NCI-H82 treated with DMSO at 0.1 percent for 48 hours (cell line): ENCODE measurements around the gene CORO6.
"Not testable (repeated sequence)": the region's sequence is repeated elsewhere in the genome, so short reads cannot be mapped to it uniquely, and the experiment has no call there.

Experiments
- DNase-seq: peaks from one replicate; lab custom pipeline; 2025; ENCODE audit not compliant: unreplicated experiment; lab: John Stamatoyannopoulos, UW

Gene CORO6

GRCh38 chr17:29622337-29623282, at the start of gene CORO6:
TSS of gene CORO6 (minus strand) at chr17:29622912. CDS start at chr17:29621421, 1,491 bp downstream.
- DNase-seq, result peak; percentile 12

GRCh38 chr17:29671661-29672060, 48.9 kb upstream of the CORO6 start:
- no peak for DNase-seq

GRCh38 chr17:29669266-29669665, 46.6 kb upstream of the CORO6 start:
- DNase-seq, result no peak

GRCh38 chr17:29667969-29668368, 45.3 kb upstream of the CORO6 start:
- DNase-seq, result no peak

- DNase-seq, result no peak
These were observed 42.7 kb upstream of the CORO6 start for GRCh38 chr17:29665481-29665810.

GRCh38 chr17:29664743-29665480, 42.2 kb upstream of the CORO6 start:
- no peak for DNase-seq

GRCh38 chr17:29663155-29663554, 40.4 kb upstream of the CORO6 start:
- DNase-seq, result no peak

- no peak for DNase-seq
These were observed 38.5 kb upstream of the CORO6 start for GRCh38 chr17:29661213-29661612.

GRCh38 chr17:29659155-29659554, 36.4 kb upstream of the CORO6 start:
- DNase-seq, result no peak

- no peak for DNase-seq
These were observed 32.6 kb upstream of the CORO6 start for GRCh38 chr17:29655323-29655722.

- no peak for DNase-seq
These were observed 31.4 kb upstream of the CORO6 start for GRCh38 chr17:29653995-29654714.

GRCh38 chr17:29652976-29653375, 30.3 kb upstream of the CORO6 start:
- no peak for DNase-seq

GRCh38 chr17:29651913-29652312, 29.2 kb upstream of the CORO6 start:
- DNase-seq, result not testable (repeated sequence)

- DNase-seq, result no peak
These were observed 27.7 kb upstream of the CORO6 start for GRCh38 chr17:29650396-29650795.

GRCh38 chr17:29649359-29649758, 26.6 kb upstream of the CORO6 start:
- DNase-seq, result no peak

GRCh38 chr17:29648005-29648404, 25.3 kb upstream of the CORO6 start:
- no peak for DNase-seq

- DNase-seq, result no peak
These were observed 22.9 kb upstream of the CORO6 start for GRCh38 chr17:29645515-29646051.

GRCh38 chr17:29643817-29644160, 21.1 kb upstream of the CORO6 start:
- no peak for DNase-seq

GRCh38 chr17:29642171-29642611, 19.5 kb upstream of the CORO6 start:
- DNase-seq, result peak; percentile 63

GRCh38 chr17:29640981-29641642, 18.4 kb upstream of the CORO6 start:
- DNase-seq, result no peak

GRCh38 chr17:29640413-29640812, 17.7 kb upstream of the CORO6 start:
- DNase-seq, result no peak
